NT2/D1 (cell line): ENCODE measurements around the gene ARID1B.

Experiments used
- YY1 ChIP-seq: IDR thresholded peaks from 2 replicates; pipeline ENCODE4 v1.6.1; 2011; ENCODE audit not compliant: insufficient read length, insufficient read depth
- ZNF274 ChIP-seq: IDR thresholded peaks from 2 replicates; pipeline ENCODE4 v1.6.1; 2011; ENCODE audit warnings: mild to moderate bottlenecking, low read depth, low read length

DNA sequence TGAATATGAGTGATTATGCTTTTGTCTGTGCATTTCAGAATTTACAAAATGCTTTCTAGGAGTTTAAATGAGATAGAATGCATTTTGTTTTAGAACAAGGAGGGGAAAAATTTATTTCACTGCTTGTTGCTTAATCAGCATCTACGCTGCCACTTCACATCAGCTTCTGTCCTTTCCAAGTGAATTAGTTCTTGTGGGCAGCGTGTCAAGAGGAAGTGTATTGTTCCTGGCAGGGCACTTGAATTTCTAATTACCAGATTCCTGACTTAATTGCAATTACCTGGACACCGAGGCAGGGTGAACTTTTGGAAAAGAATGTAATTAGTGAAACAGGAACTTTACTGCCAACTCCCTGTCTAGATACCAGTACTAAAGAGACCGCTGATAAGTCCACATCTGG is 282.6 kb downstream of the ARID1B start:
- TF ChIP-seq YY1 (no peak), ZNF274 (no peak)
